ENCODE data around the gene EGLN3. TPM values are rescaled to one million over a fixed set of nuclear protein-coding genes. Genes with fewer than 3 reads are reported as not detected.

EGLN3 gene
- total RNA-seq, 1 experiment from 2014 or later = 5.0 TPM

GRCh38 chr14:33876274-33876673, 74.6 kb downstream of the EGLN3 start:
- DNase-seq (ENCODE audit: low spot score) = no peak

Data from HT-29 (cell line).